ENCODE data around the gene SPOCK1.

DNA sequence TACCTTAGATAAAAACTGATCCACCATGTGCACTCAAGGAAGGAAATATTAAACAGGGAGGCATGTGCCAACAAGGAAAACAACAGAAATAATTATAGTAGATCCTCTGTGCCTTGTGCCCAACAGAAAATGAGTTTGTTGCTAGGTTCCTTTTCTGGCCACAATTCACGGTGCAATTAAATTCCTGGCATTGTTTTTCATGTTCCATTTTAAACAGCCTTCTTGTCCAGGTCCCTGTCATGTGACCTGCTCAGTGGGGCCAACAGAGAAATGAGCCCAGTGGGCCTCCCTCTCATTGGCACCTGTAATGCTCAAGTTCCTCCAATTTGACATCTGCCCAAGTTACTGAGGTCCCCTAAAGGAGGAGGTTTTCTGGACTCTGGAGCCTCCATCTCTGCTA is 56.5 kb downstream of the SPOCK1 start:
- TF ChIP-seq, protein P1, sequence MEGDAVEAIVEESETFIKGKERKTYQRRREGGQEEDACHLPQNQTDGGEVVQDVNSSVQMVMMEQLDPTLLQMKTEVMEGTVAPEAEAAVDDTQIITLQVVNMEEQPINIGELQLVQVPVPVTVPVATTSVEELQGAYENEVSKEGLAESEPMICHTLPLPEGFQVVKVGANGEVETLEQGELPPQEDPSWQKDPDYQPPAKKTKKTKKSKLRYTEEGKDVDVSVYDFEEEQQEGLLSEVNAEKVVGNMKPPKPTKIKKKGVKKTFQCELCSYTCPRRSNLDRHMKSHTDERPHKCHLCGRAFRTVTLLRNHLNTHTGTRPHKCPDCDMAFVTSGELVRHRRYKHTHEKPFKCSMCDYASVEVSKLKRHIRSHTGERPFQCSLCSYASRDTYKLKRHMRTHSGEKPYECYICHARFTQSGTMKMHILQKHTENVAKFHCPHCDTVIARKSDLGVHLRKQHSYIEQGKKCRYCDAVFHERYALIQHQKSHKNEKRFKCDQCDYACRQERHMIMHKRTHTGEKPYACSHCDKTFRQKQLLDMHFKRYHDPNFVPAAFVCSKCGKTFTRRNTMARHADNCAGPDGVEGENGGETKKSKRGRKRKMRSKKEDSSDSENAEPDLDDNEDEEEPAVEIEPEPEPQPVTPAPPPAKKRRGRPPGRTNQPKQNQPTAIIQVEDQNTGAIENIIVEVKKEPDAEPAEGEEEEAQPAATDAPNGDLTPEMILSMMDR (IDR thresholded peaks at IDR 0.05; ENCODE audit: low read depth, low read length), result no peak
- TF ChIP-seq, protein P2, sequence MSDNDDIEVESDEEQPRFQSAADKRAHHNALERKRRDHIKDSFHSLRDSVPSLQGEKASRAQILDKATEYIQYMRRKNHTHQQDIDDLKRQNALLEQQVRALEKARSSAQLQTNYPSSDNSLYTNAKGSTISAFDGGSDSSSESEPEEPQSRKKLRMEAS (IDR thresholded peaks at IDR 0.05; ENCODE audit: low read depth, low read length), result no peak
- TF ChIP-seq POLR2A (IDR thresholded peaks at IDR 0.05; ENCODE audit: extremely low read depth, insufficient read length), result no peak
- TF ChIP-seq MYC (IDR thresholded peaks at IDR 0.05; ENCODE audit: low read depth, low read length), result no peak
